Measurements from ENCODE around the gene KCNJ6.

The KCNJ6 gene

GRCh38 chr21:37903396-37903795, 12.9 kb downstream of the KCNJ6 start:
- no peak for DNase-seq

- no peak for DNase-seq
Observed at GRCh38 chr21:37899146-37899545, 17.1 kb downstream of the KCNJ6 start.

GRCh38 chr21:37896788-37897187, 19.5 kb downstream of the KCNJ6 start:
- DNase-seq, result no peak

- DNase-seq, result no peak
Observed at GRCh38 chr21:37891972-37892371, 24.3 kb downstream of the KCNJ6 start.

GRCh38 chr21:37888659-37889058, 27.6 kb downstream of the KCNJ6 start:
- no peak for DNase-seq

- no peak for DNase-seq
Observed at GRCh38 chr21:37886726-37887299, 29.4 kb downstream of the KCNJ6 start.

- DNase-seq, result no peak
Observed at GRCh38 chr21:37886120-37886519, 30.1 kb downstream of the KCNJ6 start.

- no peak for DNase-seq
Observed at GRCh38 chr21:37878946-37879660, 37.2 kb downstream of the KCNJ6 start.

- no peak for DNase-seq
Observed at GRCh38 chr21:37877888-37878684, 38.2 kb downstream of the KCNJ6 start.

- DNase-seq, result no peak
Observed at GRCh38 chr21:37877171-37877570, 39.1 kb downstream of the KCNJ6 start.

- no peak for DNase-seq
Observed at GRCh38 chr21:37876561-37876960, 39.7 kb downstream of the KCNJ6 start.

- no peak for DNase-seq
Observed at GRCh38 chr21:37874904-37875780, 41.1 kb downstream of the KCNJ6 start.

GRCh38 chr21:37874481-37874880, 41.8 kb downstream of the KCNJ6 start:
- no peak for DNase-seq

GRCh38 chr21:37873655-37874054, 42.6 kb downstream of the KCNJ6 start:
- no peak for DNase-seq

- DNase-seq, result no peak
Observed at GRCh38 chr21:37871121-37871862, 45.0 kb downstream of the KCNJ6 start.

- DNase-seq, result no peak
Observed at GRCh38 chr21:37870221-37870620, 46.0 kb downstream of the KCNJ6 start.

- no peak for DNase-seq
Observed at GRCh38 chr21:37869661-37870060, 46.6 kb downstream of the KCNJ6 start.

- no peak for DNase-seq
Observed at GRCh38 chr21:37868446-37869295, 47.6 kb downstream of the KCNJ6 start.

GRCh38 chr21:37866027-37866426, 50.2 kb downstream of the KCNJ6 start:
- DNase-seq, result no peak

- DNase-seq, result no peak
Observed at GRCh38 chr21:37865156-37865555, 51.1 kb downstream of the KCNJ6 start.

GRCh38 chr21:37863842-37864241, 52.4 kb downstream of the KCNJ6 start:
- no peak for DNase-seq

All from T-helper 9 cell (primary cell).